ENCODE measurements around the gene CYBRD1.
"Not testable (repeated sequence)": the region's sequence is repeated elsewhere in the genome, so short reads cannot be mapped to it uniquely, and the experiment has no call there.

Gene CYBRD1

GRCh38 chr2:171522052-171522787, at the start of gene CYBRD1:
TSS of gene CYBRD1 (plus strand) at chr2:171522474. CDS start at chr2:171522546, 72 bp downstream.
- peak; percentile 2 to 3 for DNase-seq

GRCh38 chr2:171475979-171476378, 46.3 kb upstream of the CYBRD1 start:
- DNase-seq, result no peak

GRCh38 chr2:171478345-171478744, 43.9 kb upstream of the CYBRD1 start:
- DNase-seq, result no peak

GRCh38 chr2:171479154-171479814, 43.0 kb upstream of the CYBRD1 start:
- no peak for DNase-seq

GRCh38 chr2:171480908-171481307, 41.4 kb upstream of the CYBRD1 start:
- DNase-seq, result no peak

GRCh38 chr2:171482308-171482707, 40.0 kb upstream of the CYBRD1 start:
- DNase-seq, result no peak

- no peak for DNase-seq
These were observed 39.4 kb upstream of the CYBRD1 start for GRCh38 chr2:171482877-171483276.

GRCh38 chr2:171483793-171484192, 38.5 kb upstream of the CYBRD1 start:
- no peak for DNase-seq

- no peak for DNase-seq
These were observed 37.2 kb upstream of the CYBRD1 start for GRCh38 chr2:171485116-171485515.

- DNase-seq, result no peak
These were observed 35.1 kb upstream of the CYBRD1 start for GRCh38 chr2:171487201-171487600.

GRCh38 chr2:171487803-171488259, 34.4 kb upstream of the CYBRD1 start:
- DNase-seq, result no peak

GRCh38 chr2:171490577-171490976, 31.7 kb upstream of the CYBRD1 start:
- DNase-seq, result no peak

- no peak for DNase-seq
These were observed 31.0 kb upstream of the CYBRD1 start for GRCh38 chr2:171491292-171491691.

GRCh38 chr2:171492664-171493063, 29.6 kb upstream of the CYBRD1 start:
- no peak for DNase-seq

GRCh38 chr2:171497664-171498063, 24.6 kb upstream of the CYBRD1 start:
- not testable (repeated sequence) for DNase-seq

- no peak for DNase-seq
These were observed 16.9 kb upstream of the CYBRD1 start for GRCh38 chr2:171505374-171505773.

- DNase-seq, result no peak
These were observed 12.1 kb upstream of the CYBRD1 start for GRCh38 chr2:171509945-171510731.

- DNase-seq, result no peak
These were observed 10.3 kb upstream of the CYBRD1 start for GRCh38 chr2:171512014-171512413.

GRCh38 chr2:171512683-171513195, 9.5 kb upstream of the CYBRD1 start:
- DNase-seq, result no peak

GRCh38 chr2:171513719-171514160, 8.5 kb upstream of the CYBRD1 start:
- no peak for DNase-seq

GRCh38 chr2:171514908-171515582, 7.2 kb upstream of the CYBRD1 start:
- no peak for DNase-seq

- DNase-seq, result no peak
These were observed 6.5 kb upstream of the CYBRD1 start for GRCh38 chr2:171515672-171516298.
